HCT116 (cell line): ENCODE results near the gene NUDT4. TPM values are rescaled to one million over a fixed set of nuclear protein-coding genes. Genes with fewer than 3 reads are reported as not detected.
"Not testable (repeated sequence)": the region's sequence is repeated elsewhere in the genome, so short reads cannot be mapped to it uniquely, and the experiment has no call there.

Source experiments
- ATAC-seq: fragments of 200-7000 bp; cut with Tn5 transposase; 2 replicates; pipeline ENCODE4 v1.9.1; 2020; ENCODE audit warnings: mild to moderate bottlenecking, moderate library complexity
- BruUV-seq: library from RNA; stranded (reverse); fragments of 400-500 nt; replicated peaks from 2 replicates; lab custom pipeline; 2021; lab: Mats Ljungman, UMichigan
- CTCF ChIA-PET: fragments of 300-600 bp; sonication (Branson Sonifier 250); formaldehyde crosslinking; loops from one replicate; lab custom pipeline; 2021; ENCODE audit warnings: antibody characterized with exemption; lab: Charles Lee
- POLR2A ChIA-PET: fragments of 300-600, 350-600 bp; sonication (Branson Sonifier 250); formaldehyde crosslinking; loops from one replicate; lab custom pipeline; 2021; ENCODE audit warnings: antibody characterized with exemption; lab: Charles Lee
- RAD21 ChIA-PET, 2 experiments: fragments of 300-600 bp; sonication (Branson Sonifier 250); formaldehyde crosslinking; loops; one replicate each; lab custom pipeline; 2023; ENCODE audit warnings: low total read pairs in 2 of 2; ENCODE audit not compliant: uncharacterized antibody in 2 of 2, unreplicated experiment in 2 of 2, low non-redundant PET in 1 of 2; lab: Charles Lee
- DNase-seq: peaks from one replicate; pipeline ENCODE4 v3.0.0-alpha.2; 2010; ENCODE audit warnings: low read depth, low spot score
- H2AFZ ChIP-seq: fragments of 200-600 bp; shearing (Covaris generic), sonication (generic); 2 replicates; pipeline ENCODE4 v1.6.1; 2017; ENCODE audit warnings: low read depth, mixed run types, mixed read lengths, antibody characterized with exemption, low read length; ENCODE audit not compliant: poor library complexity, severe bottlenecking
- H3K27ac ChIP-seq: 2 replicates; pipeline ENCODE4 v1.5.1; 2012; ENCODE audit warnings: low read depth, low read length
- H3K27me3 ChIP-seq: fragments of 200-600 bp; sonication (generic); 2 replicates; pipeline ENCODE4 v1.6.1; 2016; ENCODE audit warnings: mixed run types, low read length, mixed read lengths; ENCODE audit not compliant: insufficient read depth
- H3K36me3 ChIP-seq, 2 experiments: fragments of 200-500 bp in 1 of 2; fragments of 200-600 bp in 1 of 2; sonication (Bioruptor generic) in 1 of 2; sonication (generic) in 1 of 2; 2 replicates each; pipeline versions ENCODE4 v1.5.1 to v1.6.1; 2014 to 2016; ENCODE audit warnings: low read length in 2 of 2, inconsistent platforms in 1 of 2, mixed read lengths in 1 of 2, mixed run types in 1 of 2; ENCODE audit not compliant: insufficient read depth in 2 of 2, control insufficient read depth in 1 of 2
- H3K4me1 ChIP-seq, 2 experiments: fragments of 200-600 bp in 1 of 2; sonication (generic) in 1 of 2; 2 replicates each; pipeline versions ENCODE4 v1.5.1 to v1.6.1; 2012 to 2017; ENCODE audit warnings: low read length in 2 of 2, inconsistent platforms in 1 of 2, mild to moderate bottlenecking in 1 of 2, mixed read lengths in 1 of 2, mixed run types in 1 of 2, moderate library complexity in 1 of 2; ENCODE audit not compliant: insufficient read depth in 2 of 2, control insufficient read depth in 1 of 2
- H3K4me2 ChIP-seq: fragments of 200-600 bp; sonication (generic); 2 replicates; pipeline ENCODE4 v1.6.1; 2017; ENCODE audit warnings: mixed run types, low read length, mixed read lengths
- H3K4me3 ChIP-seq, 2 experiments: fragments of 200-600 bp in 1 of 2; sonication (generic) in 1 of 2; replicated peaks in 1 of 2; 2 replicates each; pipeline ENCODE4 v1.5.1; 2011 to 2016; ENCODE audit warnings: low read length in 2 of 2, control low read depth in 1 of 2, low read depth in 1 of 2, mild to moderate bottlenecking in 1 of 2, mixed read lengths in 1 of 2, mixed run types in 1 of 2
- H3K79me2 ChIP-seq: fragments of 200-600 bp; sonication (generic); 2 replicates; pipeline ENCODE4 v1.6.1; 2017; ENCODE audit warnings: mild to moderate bottlenecking, mixed run types, low read length, moderate library complexity, mixed read lengths; ENCODE audit not compliant: insufficient read depth
- H3K9ac ChIP-seq: fragments of 200-600 bp; sonication (generic); 2 replicates; pipeline ENCODE4 v1.6.1; 2016; ENCODE audit warnings: low read length, mixed read lengths
- H3K9me2 ChIP-seq: fragments of 200-600 bp; sonication (generic), shearing (Covaris generic); 2 replicates; pipeline ENCODE4 v1.6.1; 2017; ENCODE audit warnings: mixed run types, mild to moderate bottlenecking, moderate library complexity; ENCODE audit not compliant: insufficient read depth
- H3K9me3 ChIP-seq, 2 experiments: fragments of 200-500 bp in 1 of 2; fragments of 200-600 bp in 1 of 2; sonication (Bioruptor generic) in 1 of 2; sonication (generic) in 1 of 2; 2 replicates each; pipeline ENCODE4 v1.6.1; 2014 to 2017; ENCODE audit warnings: low read length in 2 of 2, mixed read lengths in 2 of 2, inconsistent platforms in 1 of 2, low read depth in 1 of 2, mild to moderate bottlenecking in 1 of 2, mixed run types in 1 of 2, moderate library complexity in 1 of 2; ENCODE audit not compliant: control insufficient read depth in 1 of 2, insufficient read depth in 1 of 2
- H4K20me1 ChIP-seq: fragments of 200-600 bp; sonication (generic), shearing (Covaris generic); 2 replicates; pipeline ENCODE4 v1.6.1; 2017; ENCODE audit warnings: mixed run types, mild to moderate bottlenecking, moderate library complexity; ENCODE audit not compliant: insufficient read depth
- CBX3 ChIP-seq: IDR thresholded peaks from 2 replicates; pipeline ENCODE4 v1.6.1; 2012; ENCODE audit warnings: low read depth
- CTCF ChIP-seq, 3 experiments: fragments of 200-600 bp in 1 of 3; sonication (generic) in 1 of 3; IDR thresholded peaks in 2 of 3; conservative IDR thresholded peaks in 1 of 3; 2 replicates each; pipeline ENCODE4 v1.5.1; 2012 to 2017; ENCODE audit warnings: low read depth in 2 of 3, low read length in 2 of 3, antibody characterized with exemption in 1 of 3, borderline replicate concordance in 1 of 3, control low read depth in 1 of 3, mild to moderate bottlenecking in 1 of 3, mixed read lengths in 1 of 3, mixed run types in 1 of 3, moderate library complexity in 1 of 3; ENCODE audit not compliant: insufficient read depth in 1 of 3
- ELF1 ChIP-seq: IDR thresholded peaks from 2 replicates; pipeline ENCODE4 v1.6.1; 2012; ENCODE audit warnings: low read depth, borderline replicate concordance
- MAX ChIP-seq: IDR thresholded peaks from 2 replicates; pipeline ENCODE4 v1.6.1; 2012
- POLR2A ChIP-seq: IDR thresholded peaks from 2 replicates; pipeline ENCODE4 v1.7.0; 2011; ENCODE audit warnings: borderline replicate concordance; ENCODE audit not compliant: insufficient read depth, insufficient read length; ENCODE audit errors: extremely low read depth
- REST ChIP-seq: IDR thresholded peaks from 2 replicates; pipeline ENCODE4 v1.6.1; 2012; ENCODE audit warnings: low read depth
- SP1 ChIP-seq: IDR thresholded peaks from 2 replicates; pipeline ENCODE4 v1.6.1; 2012; ENCODE audit warnings: low read depth
- YY1 ChIP-seq: IDR thresholded peaks from 2 replicates; pipeline ENCODE4 v1.6.1; 2011; ENCODE audit warnings: low read length, low read depth, moderate library complexity, mild to moderate bottlenecking; ENCODE audit not compliant: insufficient replicate concordance; ENCODE audit errors: extremely low read depth
- ZNF274 ChIP-seq: fragments of 200-500 bp; sonication (Bioruptor generic); IDR thresholded peaks from 2 replicates; pipeline ENCODE4 v1.6.1; 2014; ENCODE audit warnings: mild to moderate bottlenecking, low read depth, low read length, inconsistent platforms
- intact Hi-C: fragments of 100-400 bp; cut with micrococcal nuclease; formaldehyde crosslinking; loops from 2 replicates; pipeline ENCODE4 v1.10.0; 2022
- total RNA-seq: library from RNA; stranded (reverse); gene quantifications from one replicate; pipeline ENCODE4 v1.2.1, GENCODE V29; 2021; ENCODE audit not compliant: unreplicated experiment

The NUDT4 gene
- total RNA-seq, 1 experiment from 2014 or later = 41.2 TPM

GRCh38 chr12:93399183-93399863 is 21.6 kb downstream of the NUDT4 start:
- POLR2A ChIA-PET = not testable (repeated sequence)

GRCh38 chr12:93402333-93403311 is 24.9 kb downstream of the NUDT4 start:
- TF ChIP-seq SP1 (no peak), REST (no peak), ZNF274 (no peak), CBX3 (no peak), ELF1 (no peak), CTCF (IDR thresholded peaks at IDR 0.05 in 2 of 3, conservative IDR thresholded peaks at IDR 0.05 in 1 of 3; ENCODE audit: borderline replicate concordance in 1 of 3, insufficient read depth in 1 of 3, low read depth in 2 of 3, low read length in 2 of 3) (no peak), YY1 (no peak), MAX (no peak), POLR2A (no peak)
- Histone ChIP-seq H3K4me1 (no peaks in the 10 kb centered on the region), H2AFZ (no peak overlapping the region), H3K4me3 (no peak overlapping the region), H3K36me3 (peaks cover 7 to 13% of the 10 kb centered on the region in 2 experiments; a peak in 3 of 4 replicates), H3K27me3 (no peaks in the 10 kb centered on the region), H3K4me2 (no peak overlapping the region), H3K27ac (no peak overlapping the region), H3K9me3 (no peaks in the 10 kb centered on the region), H3K9me2 (no peaks in the 10 kb centered on the region), H4K20me1 (no peaks in the 10 kb centered on the region), H3K79me2 (peaks cover 1% of the 10 kb centered on the region; the same call in 1 of the 2 replicates), H3K9ac (no peak overlapping the region)
- RAD21 ChIA-PET = no interaction called here
- no TSS peak for BruUV-seq
- POLR2A ChIA-PET = interaction anchor here (1.4 kb wide), 1 partner anchor 26 kb away, joined by 3 read pairs; no protein-coding TSS in a partner anchor
- DNase-seq (no peak), ATAC-seq (no peak)
- CTCF ChIA-PET = interaction anchor here (1.1 to 2.7 kb wide), 3 partner anchors 17 to 699 kb away, joined by 3 to 7 read pairs (median 4); no protein-coding TSS in a partner anchor
- intact Hi-C loops = no loop called here

More at GRCh38 chr12:93399183-93399863, 21.6 kb downstream of the NUDT4 start:
- CTCF ChIA-PET, DNase-seq, intact Hi-C loops, H3K9ac ChIP-seq, BruUV-seq, H4K20me1 ChIP-seq, H3K4me2 ChIP-seq, H3K27ac ChIP-seq, H2AFZ ChIP-seq, H3K27me3 ChIP-seq, RAD21 ChIA-PET, H3K9me2 ChIP-seq, H3K4me3 ChIP-seq, H3K9me3 ChIP-seq, H3K4me1 ChIP-seq: not testable (repeated sequence)
- Histone ChIP-seq H3K36me3 (peaks cover 9 to 17% of the 10 kb centered on the region in 2 experiments), H3K79me2 (peaks cover 13% of the 10 kb centered on the region)
- peak; percentile 99 for ATAC-seq
